GM12878 (cell line): Measurements from ENCODE around the gene MGARP. TPM values are rescaled to one million over a fixed set of nuclear protein-coding genes. Genes with fewer than 3 reads are reported as not detected.

Experiments
- ATAC-seq: fragments of 200-7000 bp; cut with Tn5 transposase; 3 replicates; pipeline ENCODE4 v1.9.1; 2020; ENCODE audit warnings: mild to moderate bottlenecking, moderate library complexity
- BruUV-seq: library from RNA; stranded (reverse); fragments of 400-500 nt; replicated peaks from 2 replicates; lab custom pipeline; 2021; lab: Mats Ljungman, UMichigan
- CTCF ChIA-PET: fragments of 300-600 bp; sonication (Branson Sonifier 250); formaldehyde crosslinking; extraction: SDS; loops from one replicate; lab custom pipeline; 2021; ENCODE audit warnings: inconsistent platforms; lab: Yijun Ruan, JAX
- POLR2A ChIA-PET: fragments of 350-600 bp; formaldehyde crosslinking; extraction: SDS; loops from one replicate; lab custom pipeline; 2021; ENCODE audit warnings: inconsistent platforms; lab: Charles Lee
- RAD21 ChIA-PET: fragments of 300-600 bp; sonication (Branson Sonifier 250); formaldehyde crosslinking; loops from one replicate; lab custom pipeline; 2023; ENCODE audit warnings: antibody characterized with exemption; ENCODE audit not compliant: unreplicated experiment; lab: Charles Lee
- SMC1A ChIA-PET: fragments of 300-600 bp; sonication (Branson Sonifier 250); formaldehyde crosslinking; loops from one replicate; lab custom pipeline; 2023; ENCODE audit not compliant: unreplicated experiment, uncharacterized antibody; lab: Charles Lee
- DNase-seq: peaks from one replicate; pipeline ENCODE4 v3.0.0-alpha.2; 2011; ENCODE audit warnings: low read depth, low spot score
- FAIRE-seq: peaks from 3 replicates; lab custom pipeline; 2011; peaks lifted over from hg19 to GRCh38; lab: Jason Lieb, UNC
- H2AFZ ChIP-seq: 2 replicates; pipeline ENCODE4 v1.6.0; 2011; ENCODE audit warnings: low read depth, low read length, control low read depth; ENCODE audit not compliant: control insufficient read depth
- H3K27ac ChIP-seq: 2 replicates; pipeline ENCODE4 v1.5.1; 2011; ENCODE audit warnings: control low read depth; ENCODE audit not compliant: control insufficient read depth, insufficient read depth
- H3K27me3 ChIP-seq, 2 experiments: replicated peaks in 1 of 2; 2 replicates each; pipeline versions ENCODE4 v1.6.0 to v1.6.1; 2011; ENCODE audit warnings: low read length in 1 of 2; ENCODE audit not compliant: control insufficient read depth in 2 of 2, insufficient read depth in 2 of 2
- H3K36me3 ChIP-seq, 2 experiments: 2 replicates each; pipeline ENCODE4 v1.5.1; 2011; ENCODE audit warnings: low read length in 1 of 2; ENCODE audit not compliant: control insufficient read depth in 2 of 2, insufficient read depth in 2 of 2
- H3K4me1 ChIP-seq: 2 replicates; pipeline ENCODE4 v1.6.1; 2011; ENCODE audit warnings: mild to moderate bottlenecking, low read length, moderate library complexity, mixed read lengths; ENCODE audit not compliant: control insufficient read depth, insufficient read depth
- H3K4me2 ChIP-seq: 2 replicates; pipeline ENCODE4 v1.6.0; 2011; ENCODE audit warnings: control low read depth; ENCODE audit not compliant: control insufficient read depth, insufficient read depth
- H3K4me3 ChIP-seq: fragments of 200-600 bp; sonication (generic); 2 replicates; pipeline ENCODE4 v1.5.1; 2016
- H3K79me2 ChIP-seq: 2 replicates; pipeline ENCODE4 v1.6.0; 2011; ENCODE audit warnings: low read length; ENCODE audit not compliant: control insufficient read depth, insufficient read depth
- H3K9ac ChIP-seq: 2 replicates; pipeline ENCODE4 v1.8.0; 2011; ENCODE audit warnings: low read length, control low read depth, mixed read lengths; ENCODE audit not compliant: control insufficient read depth, insufficient read depth
- H3K9me3 ChIP-seq: replicated peaks from 3 replicates; pipeline ENCODE4 v1.5.1; 2011; ENCODE audit warnings: mild to moderate bottlenecking, low read length; ENCODE audit not compliant: control insufficient read depth, insufficient read depth
- H4K20me1 ChIP-seq: 2 replicates; pipeline ENCODE4 v1.6.0; 2011; ENCODE audit not compliant: control insufficient read depth, insufficient read depth
- ATF7 ChIP-seq: fragments of 450-650 bp; IDR thresholded peaks from 2 replicates; pipeline ENCODE4 v1.6.1; 2016; ENCODE audit warnings: low read depth, mild to moderate bottlenecking
- CREM ChIP-seq: IDR thresholded peaks from 2 replicates; pipeline ENCODE4 v1.6.1; 2014; ENCODE audit warnings: antibody characterized with exemption, low read depth
- IKZF2 ChIP-seq, 2 experiments: fragments of 450-650 bp; IDR thresholded peaks; 2 replicates each; pipeline ENCODE4 v1.6.1; 2017; ENCODE audit warnings: mild to moderate bottlenecking in 2 of 2, moderate library complexity in 2 of 2
- KAT2A ChIP-seq: conservative IDR thresholded peaks from 2 replicates; pipeline ENCODE4 v1.6.1; 2011; ENCODE audit warnings: low read depth, low read length; ENCODE audit not compliant: control insufficient read depth
- KDM1A ChIP-seq: fragments of 200-600 bp; sonication (generic); IDR thresholded peaks from 2 replicates; pipeline ENCODE4 v1.6.1; 2016; ENCODE audit warnings: borderline replicate concordance
- REST ChIP-seq: IDR thresholded peaks from 2 replicates; pipeline ENCODE4 v1.6.1; 2012; ENCODE audit warnings: mild to moderate bottlenecking, low read depth, low read length
- YBX1 ChIP-seq: fragments of 450-650 bp; IDR thresholded peaks from 2 replicates; pipeline ENCODE4 v1.6.1; 2016; ENCODE audit warnings: antibody characterized with exemption
- WGBS: methylation state at CpG from one replicate; pipeline ENCODE4 v1.1.6; 2016; ENCODE audit warnings: low lambda C conversion rate; ENCODE audit not compliant: insufficient replicate concordance, insufficient coverage; ENCODE audit errors: missing lambda C conversion rate; 5-methylcytosine and 5-hydroxymethylcytosine counted together
- in situ Hi-C: fragments of 300-500 bp; cut with MboI; formaldehyde crosslinking; loops from 9 replicates; pipeline ENCODE4 v1.14.3; 2018; ENCODE audit warnings: mixed read lengths
- intact Hi-C: fragments of 100-400 bp; cut with micrococcal nuclease; formaldehyde crosslinking; loops from one replicate; pipeline ENCODE4 v1.14.2; 2022; ENCODE audit not compliant: unreplicated experiment
- polyA plus RNA-seq, 11 experiments: library from polyadenylated mRNA; depleted of rRNA in 4 of 11; unstranded in 6 of 11; stranded (reverse) in 5 of 11; fragments of >200 nt; fragmentation: Nextera tagmentation in 4 of 11; fragmentation: Illumina TruSeq in 1 of 11; extraction: Ambion mirVana in 4 of 11; extraction: Trizol in 1 of 11; gene quantifications; 1 replicate in 1 of 11; 2 replicates in 10 of 11; pipeline versions ENCODE4 v1.2.1 to v1.2.3, GENCODE V29; 2011 to 2016; ENCODE audit warnings: inconsistent platforms in 2 of 11, missing spikeins in 2 of 11, low read depth in 1 of 11
- total RNA-seq, 4 experiments: library from RNA; depleted of rRNA in 3 of 4; stranded (reverse); fragments of >200 nt in 3 of 4; fragmentation: Illumina TruSeq in 1 of 4; extraction: Trizol in 1 of 4; gene quantifications; 2 replicates each; pipeline versions ENCODE4 v1.2.1 to v1.2.3, GENCODE V29; 2013 to 2021

MGARP gene
- total and polyA plus RNA-seq, 10 of the 15 experiments (the other 5 are each of a cell fraction or from before 2014, with no cell fraction given), result 0.04 to 0.23 (median 0.08) TPM; not detected in 7

GRCh38 chr4:139253046-139253445, 27.0 kb downstream of the MGARP start:
- intact Hi-C loops, result no loop called here
- ATAC-seq (no peak), FAIRE-seq (no peak), DNase-seq (no peak)
- Histone ChIP-seq H3K27me3 (no peaks in the 10 kb centered on the region; a peak in 1 of 4 replicates), H3K79me2 (no peaks in the 10 kb centered on the region), H3K36me3 (no peaks in the 10 kb centered on the region), H3K27ac (no peak overlapping the region), H3K9me3 (no peaks in the 10 kb centered on the region), H3K4me2 (no peak overlapping the region), H4K20me1 (no peaks in the 10 kb centered on the region), H3K9ac (no peak overlapping the region), H3K4me1 (no peaks in the 10 kb centered on the region), H3K4me3 (no peak overlapping the region), H2AFZ (no peak overlapping the region)
- ChIA-PET SMC1A (no interaction called here), CTCF (interaction anchor here (1.3 to 2.2 kb wide), 2 partner anchors 25 to 43 kb away, joined by 3 to 6 read pairs; no protein-coding TSS in a partner anchor), RAD21 (no interaction called here), POLR2A (no interaction called here)
- BruUV-seq, result no TSS peak
- in situ Hi-C loops, result no loop called here
- TF ChIP-seq REST, result no peak

DNA sequence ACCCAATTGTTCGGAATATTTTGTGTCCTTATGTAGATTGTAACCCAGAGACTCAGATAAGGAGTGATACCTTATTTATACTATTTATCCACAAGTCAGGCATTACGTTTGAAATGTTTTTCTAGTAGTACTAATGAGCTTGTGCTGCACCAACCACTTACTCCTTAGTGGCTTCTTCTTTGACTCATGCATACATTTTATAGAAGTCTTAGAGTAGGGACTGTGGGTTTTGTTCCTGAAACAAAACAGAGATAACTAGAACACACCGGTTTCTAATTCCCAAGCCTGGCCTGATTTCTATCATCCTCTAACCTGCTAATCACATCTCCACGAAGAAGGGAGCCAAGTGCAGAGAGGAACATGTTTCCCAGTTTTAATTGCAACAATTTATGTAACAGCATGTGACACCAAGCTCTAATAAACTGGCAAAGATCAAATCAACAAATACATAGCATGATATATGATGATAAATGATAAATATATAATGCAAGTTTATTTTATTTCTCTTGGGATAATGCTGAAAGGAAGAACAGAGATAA, 32.3 kb downstream of the MGARP start:
- Histone ChIP-seq H3K36me3 (no peaks in the 10 kb centered on the region), H3K79me2 (no peaks in the 10 kb centered on the region), H3K4me2 (no peak overlapping the region), H3K27ac (no peak overlapping the region), H3K27me3 (no peaks in the 10 kb centered on the region), H2AFZ (no peak overlapping the region), H4K20me1 (no peaks in the 10 kb centered on the region), H3K9ac (no peak overlapping the region), H3K4me3 (no peak overlapping the region), H3K4me1 (no peaks in the 10 kb centered on the region), H3K9me3 (no peaks in the 10 kb centered on the region)
- ChIA-PET RAD21 (interaction anchor here (0.6 kb wide), 1 partner anchor 17 kb away, joined by 3 read pairs; no protein-coding TSS in a partner anchor), CTCF (no interaction called here), SMC1A (no interaction called here), POLR2A (interaction anchor here (0.5 kb wide), 2 partner anchors 15 to 478 kb away, joined by 3 read pairs; no protein-coding TSS in a partner anchor)
- no peak for FAIRE-seq
- intact Hi-C loops, result no loop called here
- ATAC-seq, result no peak
- WGBS, result 51% methylated on average over 4 of the region's 4 CpGs
- TF ChIP-seq ATF7 (no peak), KAT2A (no peak), CREM (no peak), KDM1A (no peak), IKZF2 (IDR thresholded peaks at IDR 0.05) (no peak), YBX1 (no peak)
- BruUV-seq, result no TSS peak
- in situ Hi-C loops, result no loop called here
- DNase-seq, result no peak
